GM18517 (cell line): ENCODE results near the gene OCIAD1.
"Not testable (repeated sequence)": the region's sequence is repeated elsewhere in the genome, so short reads cannot be mapped to it uniquely, and the experiment has no call there.

Experiments used
- ATAC-seq: cut with Tn5 transposase; IDR thresholded peaks from one replicate; pipeline ENCODE4 v1.9.1; 2021; ENCODE audit warnings: mild to moderate bottlenecking, moderate library complexity; ENCODE audit not compliant: unreplicated experiment

Gene OCIAD1

GRCh38 chr4:48830706-48831531 lies at the start of gene OCIAD1:
Gene OCIAD1, plus strand, starts transcription at chr4:48831088. Its CDS starts 1,537 bp downstream, at chr4:48832625.
- peak; percentile 98 for ATAC-seq

- ATAC-seq = no peak
Measured at GRCh38 chr4:48781968-48782367, 48.9 kb upstream of the OCIAD1 start.

GRCh38 chr4:48785302-48785701 lies 45.6 kb upstream of the OCIAD1 start:
- no peak for ATAC-seq

GRCh38 chr4:48786549-48786948 lies 44.3 kb upstream of the OCIAD1 start:
- ATAC-seq = no peak

- no peak for ATAC-seq
Measured at GRCh38 chr4:48787056-48787455, 43.8 kb upstream of the OCIAD1 start.

- no peak for ATAC-seq
Measured at GRCh38 chr4:48790561-48790960, 40.3 kb upstream of the OCIAD1 start.

- no peak for ATAC-seq
Measured at GRCh38 chr4:48791313-48791712, 39.6 kb upstream of the OCIAD1 start.

GRCh38 chr4:48792348-48793006 lies 38.4 kb upstream of the OCIAD1 start:
- no peak for ATAC-seq

GRCh38 chr4:48795108-48795507 lies 35.8 kb upstream of the OCIAD1 start:
- no peak for ATAC-seq

GRCh38 chr4:48796191-48796926 lies 34.5 kb upstream of the OCIAD1 start:
- ATAC-seq = no peak

GRCh38 chr4:48796927-48797679 lies 33.8 kb upstream of the OCIAD1 start:
- ATAC-seq = no peak

- no peak for ATAC-seq
Measured at GRCh38 chr4:48798117-48798516, 32.8 kb upstream of the OCIAD1 start.

- ATAC-seq = no peak
Measured at GRCh38 chr4:48799157-48799556, 31.7 kb upstream of the OCIAD1 start.

- ATAC-seq = not testable (repeated sequence)
Measured at GRCh38 chr4:48800155-48800554, 30.7 kb upstream of the OCIAD1 start.

- no peak for ATAC-seq
Measured at GRCh38 chr4:48801016-48801715, 29.7 kb upstream of the OCIAD1 start.

- no peak for ATAC-seq
Measured at GRCh38 chr4:48804584-48805301, 26.1 kb upstream of the OCIAD1 start.

GRCh38 chr4:48812866-48813265 lies 18.0 kb upstream of the OCIAD1 start:
- no peak for ATAC-seq

GRCh38 chr4:48813964-48814363 lies 16.9 kb upstream of the OCIAD1 start:
- peak; percentile 93 for ATAC-seq

GRCh38 chr4:48815483-48815882 lies 15.4 kb upstream of the OCIAD1 start:
- no peak for ATAC-seq

GRCh38 chr4:48816297-48816696 lies 14.6 kb upstream of the OCIAD1 start:
- ATAC-seq = not testable (repeated sequence)
